HG03432 (cell line): ENCODE measurements around the gene GFPT2.

ENCODE experiments used
- ATAC-seq: cut with Tn5 transposase; IDR thresholded peaks from one replicate; pipeline ENCODE4 v1.9.1; 2021; ENCODE audit warnings: mild to moderate bottlenecking, moderate library complexity; ENCODE audit not compliant: unreplicated experiment

Gene GFPT2

GRCh38 chr5:180334751-180335613 is 18.2 kb downstream of the GFPT2 start:
- ATAC-seq: no peak

- no peak for ATAC-seq
These were observed 19.0 kb downstream of the GFPT2 start for GRCh38 chr5:180334176-180334575.

GRCh38 chr5:180333661-180334060 is 19.5 kb downstream of the GFPT2 start:
- no peak for ATAC-seq

- no peak for ATAC-seq
These were observed 20.3 kb downstream of the GFPT2 start for GRCh38 chr5:180332861-180333260.

GRCh38 chr5:180332051-180332517 is 21.1 kb downstream of the GFPT2 start:
- ATAC-seq: no peak

- no peak for ATAC-seq
These were observed 21.5 kb downstream of the GFPT2 start for GRCh38 chr5:180331647-180331950.

- no peak for ATAC-seq
These were observed 22.1 kb downstream of the GFPT2 start for GRCh38 chr5:180330810-180331646.

GRCh38 chr5:180330270-180330648 is 22.9 kb downstream of the GFPT2 start:
- no peak for ATAC-seq

- ATAC-seq: no peak
These were observed 23.4 kb downstream of the GFPT2 start for GRCh38 chr5:180329606-180330269.

- ATAC-seq: no peak
These were observed 24.0 kb downstream of the GFPT2 start for GRCh38 chr5:180329138-180329435.

GRCh38 chr5:180328296-180329137 is 24.6 kb downstream of the GFPT2 start:
- ATAC-seq: peak; percentile 71

- no peak for ATAC-seq
These were observed 26.1 kb downstream of the GFPT2 start for GRCh38 chr5:180326989-180327565.

- ATAC-seq: no peak
These were observed 28.6 kb downstream of the GFPT2 start for GRCh38 chr5:180324601-180324950.

GRCh38 chr5:180323941-180324600 is 29.1 kb downstream of the GFPT2 start:
- no peak for ATAC-seq

GRCh38 chr5:180323160-180323559 is 30.0 kb downstream of the GFPT2 start:
- ATAC-seq: no peak

- no peak for ATAC-seq
These were observed 34.6 kb downstream of the GFPT2 start for GRCh38 chr5:180318456-180319089.

- ATAC-seq: no peak
These were observed 36.5 kb downstream of the GFPT2 start for GRCh38 chr5:180316586-180316985.

- peak; percentile 65 for ATAC-seq
These were observed 37.3 kb downstream of the GFPT2 start for GRCh38 chr5:180315762-180316212.
